Activated naive CD4-positive, alpha-beta T cell treated with anti-CD3 and anti-CD28 coated beads, Interleukin-2, amount 10 ng/mL, durations not matched to agents 7 days and 5 days (primary cell): ENCODE data around the gene TPSD1.

Source experiments
- CTCF ChIA-PET: fragments of 350-600 bp; sonication (Branson Sonifier 250); formaldehyde crosslinking; loops from one replicate; lab custom pipeline; 2021; ENCODE audit warnings: antibody characterized with exemption; lab: Charles Lee
- DNase-seq: peaks from one replicate; pipeline ENCODE4 v3.0.0-alpha.2; 2020
- H3K27ac Mint-ChIP-seq: one replicate; pipeline ENCODE4 v1.8.0; 2021; ENCODE audit warnings: mild to moderate bottlenecking, moderate library complexity, mixed read lengths
- H3K27me3 Mint-ChIP-seq: one replicate; pipeline ENCODE4 v1.8.0; 2021; ENCODE audit warnings: mild to moderate bottlenecking, mixed read lengths
- H3K36me3 Mint-ChIP-seq: one replicate; pipeline ENCODE4 v1.8.0; 2021; ENCODE audit warnings: mixed read lengths
- H3K4me1 Mint-ChIP-seq: one replicate; pipeline ENCODE4 v1.8.0; 2021; ENCODE audit warnings: mixed read lengths
- H3K4me3 Mint-ChIP-seq: one replicate; pipeline ENCODE4 v1.8.0; 2021; ENCODE audit warnings: mild to moderate bottlenecking, moderate library complexity, mixed read lengths
- H3K9me3 Mint-ChIP-seq: one replicate; pipeline ENCODE4 v1.8.0; 2021; ENCODE audit warnings: mixed read lengths

The TPSD1 gene

DNA sequence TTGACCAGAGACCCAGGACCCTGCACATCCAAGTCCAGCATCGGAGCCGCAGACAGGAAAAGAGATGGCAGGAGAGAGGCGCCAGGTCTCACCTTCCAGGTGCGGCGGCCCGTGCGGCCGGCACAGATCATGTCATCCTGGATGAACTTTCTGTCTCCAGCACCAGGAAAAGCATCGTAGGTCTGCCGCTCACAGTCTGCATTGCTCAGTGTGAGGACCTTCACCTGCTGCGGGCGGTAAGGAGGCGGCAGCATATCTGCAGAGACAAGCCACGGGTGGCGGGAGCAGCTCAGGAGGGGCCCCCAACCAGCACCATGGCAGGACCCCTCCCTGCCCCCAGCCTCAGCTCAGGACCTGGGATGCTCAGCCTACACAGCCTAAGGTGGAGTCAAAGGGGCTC is 17.9 kb downstream of the TPSD1 start:
- DNase-seq, result no peak
- H3K9me3 Mint-ChIP-seq, result no peaks in the 10 kb centered on the region
- CTCF ChIA-PET, result no interaction called here
- peaks cover 27% of the 10 kb centered on the region for H3K27me3 Mint-ChIP-seq
- no peak overlapping the region for H3K4me3 Mint-ChIP-seq
- no peaks in the 10 kb centered on the region for H3K36me3 Mint-ChIP-seq
- H3K27ac Mint-ChIP-seq, result no peak overlapping the region
- H3K4me1 Mint-ChIP-seq, result no peaks in the 10 kb centered on the region

- CTCF ChIA-PET, result no interaction called here
- no peaks in the 10 kb centered on the region for H3K9me3 Mint-ChIP-seq
- DNase-seq, result no peak
- H3K4me3 Mint-ChIP-seq, result no peak overlapping the region
- H3K36me3 Mint-ChIP-seq, result no peaks in the 10 kb centered on the region
- no peak overlapping the region for H3K27ac Mint-ChIP-seq
- H3K4me1 Mint-ChIP-seq, result no peaks in the 10 kb centered on the region
- H3K27me3 Mint-ChIP-seq, result peaks cover 23% of the 10 kb centered on the region
Observed at GRCh38 chr16:1274767-1275166, 18.9 kb downstream of the TPSD1 start.

GRCh38 chr16:1275791-1276579 is 20.1 kb downstream of the TPSD1 start:
- Mint-ChIP-seq H3K9me3 (no peaks in the 10 kb centered on the region), H3K4me3 (no peak overlapping the region), H3K27ac (no peak overlapping the region), H3K27me3 (peaks cover 27% of the 10 kb centered on the region), H3K4me1 (no peaks in the 10 kb centered on the region), H3K36me3 (no peaks in the 10 kb centered on the region)
- CTCF ChIA-PET, result no interaction called here
- DNase-seq, result no peak

GRCh38 chr16:1276580-1276878 is 20.7 kb downstream of the TPSD1 start:
- H3K27ac Mint-ChIP-seq, result no peak overlapping the region
- H3K4me1 Mint-ChIP-seq, result no peaks in the 10 kb centered on the region
- no peaks in the 10 kb centered on the region for H3K9me3 Mint-ChIP-seq
- H3K27me3 Mint-ChIP-seq, result peaks cover 24% of the 10 kb centered on the region
- no peaks in the 10 kb centered on the region for H3K36me3 Mint-ChIP-seq
- DNase-seq, result no peak
- H3K4me3 Mint-ChIP-seq, result no peak overlapping the region
- CTCF ChIA-PET, result no interaction called here

GRCh38 chr16:1277151-1277598 is 21.3 kb downstream of the TPSD1 start:
- CTCF ChIA-PET, result no interaction called here
- no peaks in the 10 kb centered on the region for H3K36me3 Mint-ChIP-seq
- H3K4me3 Mint-ChIP-seq, result no peak overlapping the region
- H3K4me1 Mint-ChIP-seq, result no peaks in the 10 kb centered on the region
- H3K9me3 Mint-ChIP-seq, result no peaks in the 10 kb centered on the region
- no peak overlapping the region for H3K27ac Mint-ChIP-seq
- peaks cover 25% of the 10 kb centered on the region for H3K27me3 Mint-ChIP-seq
- DNase-seq, result no peak

GRCh38 chr16:1277617-1278282 is 21.9 kb downstream of the TPSD1 start:
- no peaks in the 10 kb centered on the region for H3K36me3 Mint-ChIP-seq
- H3K4me3 Mint-ChIP-seq, result no peak overlapping the region
- no peaks in the 10 kb centered on the region for H3K4me1 Mint-ChIP-seq
- H3K27me3 Mint-ChIP-seq, result peaks cover 31% of the 10 kb centered on the region
- DNase-seq, result no peak
- no peak overlapping the region for H3K27ac Mint-ChIP-seq
- CTCF ChIA-PET, result interaction anchor here (1.5 kb wide), 1 partner anchor 24 kb away, joined by 3 read pairs; no protein-coding TSS in a partner anchor
- no peaks in the 10 kb centered on the region for H3K9me3 Mint-ChIP-seq

DNA sequence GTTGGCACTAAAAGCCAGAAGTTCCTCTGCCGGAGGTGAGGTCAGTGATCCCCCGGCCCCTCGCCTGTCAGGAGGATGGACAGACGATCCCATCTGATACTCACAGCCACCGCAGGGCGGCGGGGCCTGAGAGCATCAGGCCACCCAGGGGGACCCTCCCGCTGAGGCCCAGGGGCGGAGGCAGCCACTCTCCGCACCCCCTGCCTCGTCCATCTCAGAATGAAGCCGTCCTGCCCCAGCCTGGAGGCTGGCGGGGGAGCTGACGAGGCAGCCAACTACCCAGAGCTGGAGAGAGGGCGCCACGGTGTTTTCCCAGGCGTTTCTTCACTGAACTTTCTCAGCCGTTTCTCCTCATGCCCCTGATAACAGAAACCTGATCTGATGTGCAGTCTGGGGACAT is 22.6 kb downstream of the TPSD1 start:
- no peaks in the 10 kb centered on the region for H3K4me1 Mint-ChIP-seq
- H3K9me3 Mint-ChIP-seq, result no peaks in the 10 kb centered on the region
- H3K27ac Mint-ChIP-seq, result no peak overlapping the region
- H3K36me3 Mint-ChIP-seq, result no peaks in the 10 kb centered on the region
- no peak overlapping the region for H3K4me3 Mint-ChIP-seq
- CTCF ChIA-PET, result interaction anchor here (0.6 to 1.5 kb wide), 2 partner anchors 23 to 414 kb away, joined by 3 read pairs; no protein-coding TSS in a partner anchor
- peaks cover 34% of the 10 kb centered on the region for H3K27me3 Mint-ChIP-seq
- DNase-seq, result no peak

DNA sequence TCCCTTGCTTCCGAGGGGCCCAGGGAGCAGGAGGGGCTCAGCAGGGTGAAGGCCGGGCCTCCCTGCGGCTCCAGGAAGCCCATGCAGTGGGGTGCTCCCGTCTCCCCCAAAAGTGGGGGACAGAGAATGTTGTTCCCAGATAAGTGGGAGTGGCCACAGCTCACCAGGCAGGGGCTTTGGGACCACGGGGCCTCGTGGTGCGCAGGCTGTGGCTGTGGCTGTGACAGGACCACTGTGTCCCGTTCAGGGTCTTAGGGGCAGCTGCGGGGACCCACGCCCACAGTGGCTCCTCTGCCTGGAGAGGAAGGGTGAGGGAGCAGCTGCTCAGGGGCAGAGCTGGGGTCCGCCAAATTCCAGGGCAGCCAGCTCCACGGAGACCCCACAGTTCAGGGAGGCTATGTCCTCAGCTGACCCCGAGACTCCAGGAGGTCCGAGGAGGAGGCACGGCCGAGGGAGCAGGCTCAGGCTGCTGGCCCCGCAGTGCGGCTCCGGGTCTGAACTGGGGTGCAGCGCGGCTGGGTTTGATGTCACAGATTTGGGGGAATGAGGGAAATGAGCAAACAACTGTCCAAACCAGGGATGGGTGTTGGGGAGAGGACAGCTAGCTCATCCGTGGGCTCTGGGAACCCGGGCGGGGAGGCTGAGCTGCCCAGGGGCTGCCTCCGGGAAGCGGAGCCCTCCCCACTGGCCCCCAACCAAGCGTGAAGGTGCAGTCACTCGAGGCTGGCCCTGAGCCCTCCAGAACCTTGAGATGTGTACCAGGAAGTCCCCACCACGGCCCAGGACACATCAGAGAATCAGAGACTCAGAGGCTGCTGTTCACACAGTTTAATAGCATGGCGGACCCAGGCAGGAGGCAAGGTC is 23.4 kb downstream of the TPSD1 start:
- H3K27ac Mint-ChIP-seq, result no peak overlapping the region
- DNase-seq, result no peak
- CTCF ChIA-PET, result interaction anchor here (0.6 to 1.5 kb wide), 2 partner anchors 22 to 415 kb away, joined by 3 read pairs; no protein-coding TSS in a partner anchor
- peaks cover 43% of the 10 kb centered on the region for H3K27me3 Mint-ChIP-seq
- H3K4me1 Mint-ChIP-seq, result no peaks in the 10 kb centered on the region
- no peaks in the 10 kb centered on the region for H3K36me3 Mint-ChIP-seq
- no peak overlapping the region for H3K4me3 Mint-ChIP-seq
- H3K9me3 Mint-ChIP-seq, result no peaks in the 10 kb centered on the region

DNA sequence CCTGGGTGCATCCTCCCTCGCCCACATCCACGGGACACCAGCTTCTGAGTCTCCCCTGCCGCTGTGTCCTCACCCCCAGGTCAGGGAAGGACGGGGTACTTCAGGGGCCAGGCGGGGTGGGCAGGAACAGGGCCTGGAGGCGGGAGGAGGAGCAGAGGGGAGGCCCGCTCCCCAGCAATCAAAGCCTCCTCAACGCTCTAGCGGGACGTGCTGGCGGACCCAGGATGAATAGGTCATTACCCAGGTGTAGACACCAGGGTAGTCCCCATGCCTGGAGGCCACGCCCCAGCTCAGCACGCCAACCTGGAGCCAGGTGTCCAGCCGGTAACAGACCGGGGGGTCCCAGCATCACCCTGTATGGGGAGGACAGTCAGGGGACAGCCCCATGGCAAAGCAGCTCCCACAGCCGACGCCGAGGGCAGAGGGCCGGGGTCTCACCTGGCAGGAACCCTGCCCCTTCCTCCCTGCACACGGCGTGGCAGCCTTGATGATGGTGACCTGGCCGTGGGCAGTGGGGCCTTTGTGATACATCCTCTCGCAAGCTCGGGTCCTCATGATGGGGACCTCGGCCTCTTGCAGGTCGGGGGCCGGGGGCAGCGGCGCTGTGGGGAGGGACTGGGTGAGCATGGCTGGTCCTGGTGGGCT is 24.2 kb downstream of the TPSD1 start:
- CTCF ChIA-PET, result interaction anchor here (1.0 kb wide), 1 partner anchor 19 kb away, joined by 3 read pairs; no protein-coding TSS in a partner anchor
- no peaks in the 10 kb centered on the region for H3K36me3 Mint-ChIP-seq
- no peak overlapping the region for H3K27ac Mint-ChIP-seq
- no peak for DNase-seq
- no peaks in the 10 kb centered on the region for H3K9me3 Mint-ChIP-seq
- peaks cover 45% of the 10 kb centered on the region for H3K27me3 Mint-ChIP-seq
- no peak overlapping the region for H3K4me3 Mint-ChIP-seq
- no peaks in the 10 kb centered on the region for H3K4me1 Mint-ChIP-seq

GRCh38 chr16:1280783-1281182 is 24.9 kb downstream of the TPSD1 start:
- CTCF ChIA-PET, result interaction anchor here (1.0 kb wide), 1 partner anchor 19 kb away, joined by 3 read pairs; no protein-coding TSS in a partner anchor
- Mint-ChIP-seq H3K9me3 (no peaks in the 10 kb centered on the region), H3K4me3 (no peak overlapping the region), H3K27ac (no peak overlapping the region), H3K27me3 (peaks cover 49% of the 10 kb centered on the region), H3K36me3 (no peaks in the 10 kb centered on the region), H3K4me1 (no peaks in the 10 kb centered on the region)
- no peak for DNase-seq

- Mint-ChIP-seq H3K27ac (no peak overlapping the region), H3K36me3 (no peaks in the 10 kb centered on the region), H3K4me3 (no peak overlapping the region), H3K4me1 (no peaks in the 10 kb centered on the region), H3K9me3 (no peaks in the 10 kb centered on the region), H3K27me3 (peaks cover 52% of the 10 kb centered on the region)
- CTCF ChIA-PET, result no interaction called here
- DNase-seq, result no peak
Observed at GRCh38 chr16:1281517-1281916, 25.6 kb downstream of the TPSD1 start.

- DNase-seq, result no peak
- no peaks in the 10 kb centered on the region for H3K9me3 Mint-ChIP-seq
- H3K4me1 Mint-ChIP-seq, result no peaks in the 10 kb centered on the region
- H3K27ac Mint-ChIP-seq, result no peak overlapping the region
- no peaks in the 10 kb centered on the region for H3K36me3 Mint-ChIP-seq
- CTCF ChIA-PET, result no interaction called here
- no peak overlapping the region for H3K4me3 Mint-ChIP-seq
- peaks cover 56% of the 10 kb centered on the region for H3K27me3 Mint-ChIP-seq
Observed at GRCh38 chr16:1282324-1282973, 26.6 kb downstream of the TPSD1 start.

DNA sequence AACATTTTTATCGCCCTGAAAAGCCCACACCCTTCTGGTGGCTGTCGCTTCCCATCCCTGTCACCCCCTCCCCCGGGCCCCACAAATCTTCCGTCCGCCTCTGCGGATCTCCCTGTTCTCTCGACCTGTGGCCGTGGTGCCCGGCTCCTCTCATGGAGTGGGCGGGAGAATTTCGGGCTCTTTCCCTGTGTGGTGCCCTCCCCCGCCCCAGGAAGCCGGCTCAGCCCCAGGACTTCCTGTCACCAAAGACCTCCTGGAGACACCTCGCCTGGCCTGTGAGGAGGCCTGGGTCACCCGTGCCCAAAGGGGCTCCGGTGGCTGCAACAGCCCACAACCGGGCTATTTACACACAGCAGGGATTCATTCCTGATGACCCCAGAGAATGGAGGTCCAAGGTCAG is 27.4 kb downstream of the TPSD1 start:
- Mint-ChIP-seq H3K4me3 (no peak overlapping the region), H3K27ac (no peak overlapping the region), H3K27me3 (peaks cover 56% of the 10 kb centered on the region), H3K4me1 (no peaks in the 10 kb centered on the region), H3K36me3 (no peaks in the 10 kb centered on the region), H3K9me3 (no peaks in the 10 kb centered on the region)
- DNase-seq, result no peak
- CTCF ChIA-PET, result no interaction called here
